Loucy (cell line): ENCODE measurements around the gene TOPBP1.

Experiments used
- H2AFZ ChIP-seq: fragments of 200-600 bp; sonication (generic); 2 replicates; pipeline ENCODE4 v1.6.0; 2016; ENCODE audit warnings: antibody characterized with exemption, mild to moderate bottlenecking, low read length, moderate library complexity
- H3F3A ChIP-seq: fragments of 200-600 bp; 2 replicates; pipeline ENCODE4 v1.6.0; 2016; ENCODE audit warnings: antibody characterized with exemption, low read depth, mild to moderate bottlenecking
- H3K27me3 ChIP-seq: fragments of 200-600 bp; sonication (generic); 2 replicates; pipeline ENCODE4 v1.6.1; 2014; ENCODE audit warnings: low read length, mild to moderate bottlenecking; ENCODE audit not compliant: insufficient read depth, poor library complexity, severe bottlenecking
- H3K36me3 ChIP-seq: fragments of 200-600 bp; sonication (generic); 2 replicates; pipeline ENCODE4 v1.6.1; 2016; ENCODE audit warnings: low read length; ENCODE audit not compliant: insufficient read depth
- H3K4me1 ChIP-seq: fragments of 200-600 bp; sonication (generic); 2 replicates; pipeline ENCODE4 v1.5.1; 2014; ENCODE audit warnings: low read length, mild to moderate bottlenecking; ENCODE audit not compliant: insufficient read depth, poor library complexity, severe bottlenecking
- H3K4me2 ChIP-seq: fragments of 200-600 bp; sonication (generic); 2 replicates; pipeline ENCODE4 v1.6.0; 2014; ENCODE audit warnings: antibody characterized with exemption, low read length, low read depth, mild to moderate bottlenecking; ENCODE audit not compliant: poor library complexity, severe bottlenecking
- H3K4me3 ChIP-seq: fragments of 200-600 bp; sonication (generic); 2 replicates; pipeline ENCODE4 v1.5.1; 2014; ENCODE audit warnings: low read length, mild to moderate bottlenecking, mixed read lengths; ENCODE audit not compliant: poor library complexity, severe bottlenecking
- H3K79me2 ChIP-seq: fragments of 200-600 bp; sonication (generic); 2 replicates; pipeline ENCODE4 v1.6.1; 2014; ENCODE audit warnings: low read length; ENCODE audit not compliant: insufficient read depth
- H3K9ac ChIP-seq: fragments of 200-600 bp; sonication (generic); 2 replicates; pipeline ENCODE4 v1.6.0; 2014; ENCODE audit warnings: mild to moderate bottlenecking, low read depth, low read length, moderate library complexity; ENCODE audit not compliant: poor library complexity, severe bottlenecking
- H3K9me2 ChIP-seq: fragments of 200-600 bp; sonication (generic); replicated peaks from 2 replicates; pipeline ENCODE4 v1.6.1; 2016; ENCODE audit warnings: low read depth, low read length, mixed read lengths
- H3K9me3 ChIP-seq: fragments of 200-600 bp; sonication (generic); 2 replicates; pipeline ENCODE4 v1.6.1; 2014; ENCODE audit warnings: mild to moderate bottlenecking, antibody characterized with exemption, low read length, low read depth; ENCODE audit not compliant: insufficient read depth
- H4K20me1 ChIP-seq: fragments of 200-600 bp; sonication (generic); 2 replicates; pipeline ENCODE4 v1.6.0; 2014; ENCODE audit warnings: antibody characterized with exemption, low read length, mild to moderate bottlenecking; ENCODE audit not compliant: insufficient read depth, poor library complexity, severe bottlenecking
- EZH2phosphoT487 ChIP-seq: fragments of 200-600 bp; IDR thresholded peaks from 2 replicates; pipeline ENCODE4 v1.6.1; 2018; ENCODE audit warnings: antibody characterized with exemption, mild to moderate bottlenecking, moderate library complexity, borderline replicate concordance
- TF ChIP-seq, protein P1 (sequence below): fragments of 200-600 bp; sonication (generic); conservative IDR thresholded peaks from 2 replicates; pipeline ENCODE4 v1.5.1; 2014; ENCODE audit warnings: mild to moderate bottlenecking, antibody characterized with exemption, low read length

TOPBP1 gene

DNA sequence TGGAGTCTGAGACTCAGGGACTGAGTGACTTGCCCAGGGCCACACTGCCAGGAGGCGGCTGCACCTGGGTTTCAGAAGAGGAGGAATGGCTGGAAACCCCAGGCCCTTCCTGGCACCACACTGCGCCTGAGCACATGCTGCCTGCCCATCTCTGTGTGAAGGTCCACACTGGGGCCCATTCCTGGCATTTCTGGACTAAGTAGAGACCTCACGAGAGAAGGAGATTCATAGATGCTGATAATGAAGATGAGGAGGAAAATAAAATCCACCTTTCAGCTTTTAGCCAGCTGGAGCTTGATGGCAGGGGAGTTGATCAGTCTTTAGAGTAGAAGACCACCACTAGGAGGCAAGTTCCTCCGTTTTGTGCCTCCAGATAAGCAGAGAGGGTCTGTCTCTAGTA, 44.3 kb upstream of the TOPBP1 start:
- Histone ChIP-seq H2AFZ (no peak overlapping the region), H3K27me3 (peaks cover 8% of the 10 kb centered on the region), H3K9me3 (no peaks in the 10 kb centered on the region), H4K20me1 (no peaks in the 10 kb centered on the region), H3K4me3 (no peak overlapping the region), H3K36me3 (no peaks in the 10 kb centered on the region), H3K79me2 (no peaks in the 10 kb centered on the region), H3K4me1 (no peaks in the 10 kb centered on the region), H3K9me2 (no peaks in the 10 kb centered on the region), H3K4me2 (no peak overlapping the region), H3K9ac (no peak overlapping the region), H3F3A (no peaks in the 10 kb centered on the region)
- TF ChIP-seq EZH2phosphoT487 = no peak
- TF ChIP-seq, protein P1, sequence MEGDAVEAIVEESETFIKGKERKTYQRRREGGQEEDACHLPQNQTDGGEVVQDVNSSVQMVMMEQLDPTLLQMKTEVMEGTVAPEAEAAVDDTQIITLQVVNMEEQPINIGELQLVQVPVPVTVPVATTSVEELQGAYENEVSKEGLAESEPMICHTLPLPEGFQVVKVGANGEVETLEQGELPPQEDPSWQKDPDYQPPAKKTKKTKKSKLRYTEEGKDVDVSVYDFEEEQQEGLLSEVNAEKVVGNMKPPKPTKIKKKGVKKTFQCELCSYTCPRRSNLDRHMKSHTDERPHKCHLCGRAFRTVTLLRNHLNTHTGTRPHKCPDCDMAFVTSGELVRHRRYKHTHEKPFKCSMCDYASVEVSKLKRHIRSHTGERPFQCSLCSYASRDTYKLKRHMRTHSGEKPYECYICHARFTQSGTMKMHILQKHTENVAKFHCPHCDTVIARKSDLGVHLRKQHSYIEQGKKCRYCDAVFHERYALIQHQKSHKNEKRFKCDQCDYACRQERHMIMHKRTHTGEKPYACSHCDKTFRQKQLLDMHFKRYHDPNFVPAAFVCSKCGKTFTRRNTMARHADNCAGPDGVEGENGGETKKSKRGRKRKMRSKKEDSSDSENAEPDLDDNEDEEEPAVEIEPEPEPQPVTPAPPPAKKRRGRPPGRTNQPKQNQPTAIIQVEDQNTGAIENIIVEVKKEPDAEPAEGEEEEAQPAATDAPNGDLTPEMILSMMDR = no peak

DNA sequence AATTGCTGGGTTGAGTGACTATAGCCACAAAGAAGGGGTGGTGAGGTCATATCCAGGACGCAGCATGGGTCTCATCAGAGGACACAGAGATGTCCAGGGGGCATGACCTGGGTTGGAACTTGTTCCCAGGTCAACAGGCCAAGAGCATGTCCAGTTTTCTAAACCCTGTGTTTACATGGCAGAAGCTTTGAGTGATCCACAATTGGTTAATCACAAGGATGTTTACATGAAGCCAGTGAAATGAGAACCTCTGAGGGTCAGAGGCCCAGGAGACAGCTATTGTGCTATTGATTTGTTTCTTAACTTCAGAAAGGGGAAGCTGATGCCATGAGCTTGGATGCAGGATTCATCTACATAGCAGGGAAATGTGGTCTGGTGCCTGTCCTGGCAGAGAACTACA, 42.2 kb upstream of the TOPBP1 start:
- no peaks in the 10 kb centered on the region for H3K4me1 ChIP-seq
- no peaks in the 10 kb centered on the region for H3F3A ChIP-seq
- peaks cover 8% of the 10 kb centered on the region for H3K27me3 ChIP-seq
- no peak overlapping the region for H3K9ac ChIP-seq
- no peaks in the 10 kb centered on the region for H3K9me3 ChIP-seq
- no peaks in the 10 kb centered on the region for H3K9me2 ChIP-seq
- no peak overlapping the region for H3K4me3 ChIP-seq
- H3K36me3 ChIP-seq = no peaks in the 10 kb centered on the region
- no peak overlapping the region for H2AFZ ChIP-seq
- H3K79me2 ChIP-seq = no peaks in the 10 kb centered on the region
- no peak for TF ChIP-seq EZH2phosphoT487
- TF ChIP-seq, protein P1 = no peak
- no peaks in the 10 kb centered on the region for H4K20me1 ChIP-seq
- H3K4me2 ChIP-seq = no peak overlapping the region

DNA sequence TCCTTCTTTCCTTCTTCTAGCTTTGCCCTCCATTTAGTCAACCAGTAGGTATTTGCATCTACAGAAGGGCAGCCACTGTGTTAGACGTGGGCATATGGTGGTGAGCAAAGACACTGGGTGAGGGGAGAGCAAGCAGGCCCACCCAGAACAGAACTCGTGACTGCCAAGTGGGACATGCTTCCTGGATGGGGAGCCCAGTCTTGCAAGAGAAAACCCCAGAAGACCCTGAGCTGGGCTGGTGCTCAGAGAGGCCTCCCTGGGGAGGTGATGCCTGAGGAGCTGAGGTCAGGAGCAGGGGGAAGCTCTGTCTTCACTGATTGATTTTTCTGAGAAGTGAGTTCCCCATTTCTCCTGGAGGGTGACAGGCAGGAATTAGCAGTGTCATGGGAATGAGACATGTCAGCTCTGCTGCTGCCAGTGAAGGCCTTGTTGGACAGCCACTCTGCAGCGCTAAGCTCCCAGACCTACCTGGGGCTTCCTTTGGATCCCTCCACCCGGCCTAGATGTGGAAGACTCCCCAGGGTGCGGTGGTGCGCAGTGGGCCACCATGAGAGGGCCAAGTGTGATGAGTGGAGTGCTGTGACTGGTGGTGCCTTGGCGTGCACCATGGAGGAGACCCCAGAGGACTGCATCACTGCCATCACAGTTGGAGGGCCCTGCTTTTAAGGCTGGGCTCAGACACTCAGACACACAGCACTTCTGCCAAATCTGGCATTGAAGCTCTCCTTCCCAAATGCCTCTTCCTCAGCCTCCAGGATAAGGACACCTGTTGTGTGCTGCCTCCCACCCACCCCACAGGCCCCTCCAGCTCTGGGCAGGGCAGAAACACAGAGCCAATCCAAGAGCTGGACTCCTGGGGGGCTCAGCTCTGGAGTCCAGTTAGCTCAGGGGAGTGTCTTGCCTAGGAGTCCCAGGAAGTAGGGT, 40.0 kb upstream of the TOPBP1 start:
- no peaks in the 10 kb centered on the region for H3F3A ChIP-seq
- H3K4me3 ChIP-seq = no peak overlapping the region
- H4K20me1 ChIP-seq = no peaks in the 10 kb centered on the region
- no peak overlapping the region for H2AFZ ChIP-seq
- H3K79me2 ChIP-seq = no peaks in the 10 kb centered on the region
- no peaks in the 10 kb centered on the region for H3K9me2 ChIP-seq
- TF ChIP-seq, protein P1 = no peak
- TF ChIP-seq EZH2phosphoT487 = no peak
- H3K4me2 ChIP-seq = no peak overlapping the region
- peaks cover 4% of the 10 kb centered on the region for H3K27me3 ChIP-seq
- no peaks in the 10 kb centered on the region for H3K9me3 ChIP-seq
- H3K4me1 ChIP-seq = no peaks in the 10 kb centered on the region
- H3K9ac ChIP-seq = no peak overlapping the region
- H3K36me3 ChIP-seq = no peaks in the 10 kb centered on the region
